ENCODE results near the gene PAK3.

DNA sequence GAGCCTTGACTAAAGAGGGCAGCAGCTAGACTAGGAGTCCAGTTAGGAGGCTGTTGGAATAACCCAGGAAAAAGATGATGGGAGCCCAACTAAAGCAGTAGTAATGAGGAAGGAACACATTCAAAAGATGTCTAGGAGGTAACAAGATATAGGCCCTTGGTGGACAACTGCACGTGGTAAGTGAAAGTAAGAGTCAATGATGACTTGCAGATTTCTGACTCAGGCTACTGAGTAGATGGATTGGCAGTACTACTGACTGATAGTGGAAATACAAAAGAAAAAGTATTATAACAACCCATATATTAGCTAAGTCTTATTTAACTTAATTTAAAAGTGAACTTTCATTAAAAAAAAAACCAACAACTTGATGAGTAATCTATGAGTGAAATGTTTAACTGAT is 74.0 kb downstream of the PAK3 start:
- no peak for TF ChIP-seq CTCF (IDR thresholded peaks at IDR 0.05)
- no peak for TF ChIP-seq POLR2AphosphoS5 (IDR thresholded peaks at IDR 0.05)
- no peak for TF ChIP-seq POLR2A (IDR thresholded peaks at IDR 0.05)
- TF ChIP-seq EP300 (IDR thresholded peaks at IDR 0.05; ENCODE audit: low read depth) = no peak
